Islet of Langerhans (tissue), 1 donor: ENCODE results near the gene SMC4.
A peak's percentile ranks its signal among the peaks of the same experiment; 100 is the strongest.

Experiments used
- FAIRE-seq: peaks from one replicate; lab custom pipeline; 2011; peaks lifted over from hg19 to GRCh38; lab: Jason Lieb, UNC

The SMC4 gene

GRCh38 chr3:160395297-160395696, 4.2 kb upstream of the SMC4 start:
- FAIRE-seq, result no peak

GRCh38 chr3:160398820-160399124, 678 bp upstream of the SMC4 start:
- no peak for FAIRE-seq

GRCh38 chr3:160400030-160400701, 716 bp downstream of the SMC4 start:
- no peak for FAIRE-seq

GRCh38 chr3:160400702-160401150, 1.3 kb downstream of the SMC4 start:
- FAIRE-seq, result no peak

- no peak for FAIRE-seq
These were observed 2.0 kb downstream of the SMC4 start for GRCh38 chr3:160401291-160402095.

- FAIRE-seq, result no peak
These were observed 3.0 kb downstream of the SMC4 start for GRCh38 chr3:160402221-160403027.

GRCh38 chr3:160403028-160403545, 3.6 kb downstream of the SMC4 start:
- FAIRE-seq, result no peak

- no peak for FAIRE-seq
These were observed 4.5 kb downstream of the SMC4 start for GRCh38 chr3:160403796-160404470.

GRCh38 chr3:160409812-160410610, 10.6 kb downstream of the SMC4 start:
- no peak for FAIRE-seq

GRCh38 chr3:160412477-160412876, 13.0 kb downstream of the SMC4 start:
- no peak for FAIRE-seq

GRCh38 chr3:160413613-160414248, 14.3 kb downstream of the SMC4 start:
- peak; percentile 99 for FAIRE-seq

GRCh38 chr3:160417311-160417710, 17.9 kb downstream of the SMC4 start:
- FAIRE-seq, result no peak

GRCh38 chr3:160427832-160428424, 28.5 kb downstream of the SMC4 start:
- FAIRE-seq, result no peak

GRCh38 chr3:160434071-160434470, 34.6 kb downstream of the SMC4 start:
- peak; percentile 17 for FAIRE-seq

GRCh38 chr3:160435095-160435494, 35.6 kb downstream of the SMC4 start:
- FAIRE-seq, result no peak

GRCh38 chr3:160435747-160436146, 36.3 kb downstream of the SMC4 start:
- FAIRE-seq, result peak; percentile 51

- FAIRE-seq, result no peak
These were observed 37.6 kb downstream of the SMC4 start for GRCh38 chr3:160437083-160437455.

GRCh38 chr3:160440687-160441086, 41.2 kb downstream of the SMC4 start:
- no peak for FAIRE-seq

GRCh38 chr3:160444411-160444810, 45.0 kb downstream of the SMC4 start:
- FAIRE-seq, result no peak

GRCh38 chr3:160445854-160446253, 46.4 kb downstream of the SMC4 start:
- FAIRE-seq, result no peak
